NCI-H2029 (cell line): ENCODE data around the gene MAOB.

ENCODE experiments used
- DNase-seq: peaks from one replicate; lab custom pipeline; 2025; lab: John Stamatoyannopoulos, UW

The MAOB gene

DNA sequence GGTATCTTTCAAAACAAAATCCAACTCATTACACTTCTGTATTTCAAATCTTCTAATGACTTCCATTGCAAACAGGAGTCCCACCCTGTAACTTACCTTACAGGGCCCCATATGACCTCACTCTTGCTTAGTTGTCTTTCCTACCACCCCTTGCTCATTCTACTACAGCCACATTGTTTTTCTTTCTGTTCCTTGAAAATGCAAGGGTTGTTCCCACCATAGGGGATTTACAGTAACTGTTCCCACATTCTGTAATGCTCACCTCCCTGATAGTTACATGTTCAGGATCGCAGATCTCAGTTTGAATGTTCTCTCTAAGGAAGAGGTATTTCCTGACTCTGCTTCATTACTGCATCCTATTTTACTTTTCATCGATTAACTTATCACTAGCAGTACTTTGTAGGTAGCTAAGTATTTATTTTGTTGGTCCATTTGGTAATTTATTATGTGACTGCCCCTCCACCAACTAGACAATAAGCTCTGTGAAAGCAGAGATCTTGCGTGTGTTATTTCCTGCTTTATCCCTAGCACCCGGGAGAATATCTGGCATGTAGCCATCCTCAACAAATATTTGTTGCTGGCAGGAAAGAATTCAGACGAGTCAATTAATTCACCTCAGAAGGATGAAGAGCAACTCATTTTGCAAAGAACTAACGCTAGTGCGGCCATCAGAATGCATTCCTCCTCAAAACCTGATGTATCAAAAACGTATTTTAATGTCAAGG is 21.4 kb downstream of the MAOB start:
- peak; percentile 62 for DNase-seq

DNA sequence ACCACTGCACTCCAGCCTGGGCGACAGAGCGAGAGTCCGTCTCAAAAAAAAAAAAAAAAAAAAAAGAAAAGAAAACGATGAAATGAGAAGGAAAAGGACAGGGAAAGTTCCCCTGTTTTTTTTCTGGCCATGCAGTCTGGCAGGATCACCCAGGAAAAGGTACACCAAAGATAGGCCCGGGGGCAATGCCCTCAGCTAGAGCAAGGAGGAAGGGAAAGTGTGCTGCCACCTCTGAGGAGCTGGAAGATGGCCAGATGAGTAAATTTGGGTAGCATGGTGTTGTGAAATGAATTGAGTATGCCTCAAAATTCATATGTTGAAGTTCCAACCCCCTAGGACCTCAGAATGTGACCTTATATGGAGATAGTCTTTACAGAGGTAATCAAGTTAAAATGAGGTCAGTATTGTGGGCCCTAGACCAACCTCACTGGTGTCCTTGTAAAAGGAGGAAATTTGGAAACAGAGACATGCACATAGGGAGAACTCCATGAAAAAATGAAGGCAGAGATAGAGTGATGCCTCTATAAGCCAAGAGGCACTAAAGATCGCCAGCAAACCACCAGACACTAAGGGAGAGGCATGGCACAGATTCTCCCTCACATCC is 28.9 kb downstream of the MAOB start:
- no peak for DNase-seq

DNA sequence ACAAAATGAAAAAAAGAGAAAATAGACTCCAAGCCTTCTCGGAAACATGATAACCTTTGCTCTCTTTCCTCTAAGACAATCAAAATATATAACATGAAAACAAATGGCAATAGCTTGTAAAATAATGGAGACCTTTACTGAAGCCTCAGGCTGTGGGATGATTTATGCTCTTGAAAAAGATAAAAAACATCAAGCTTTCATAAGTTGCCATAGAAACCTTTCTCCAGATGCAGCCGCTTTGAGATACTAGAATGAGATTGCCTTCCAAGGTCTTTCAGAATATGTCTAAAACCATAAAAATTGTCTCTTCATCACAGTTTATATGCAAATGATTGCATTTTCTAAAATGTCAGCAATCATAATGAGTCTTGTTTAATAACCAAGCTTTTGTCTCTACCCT is 31.6 kb downstream of the MAOB start:
- DNase-seq: no peak

DNA sequence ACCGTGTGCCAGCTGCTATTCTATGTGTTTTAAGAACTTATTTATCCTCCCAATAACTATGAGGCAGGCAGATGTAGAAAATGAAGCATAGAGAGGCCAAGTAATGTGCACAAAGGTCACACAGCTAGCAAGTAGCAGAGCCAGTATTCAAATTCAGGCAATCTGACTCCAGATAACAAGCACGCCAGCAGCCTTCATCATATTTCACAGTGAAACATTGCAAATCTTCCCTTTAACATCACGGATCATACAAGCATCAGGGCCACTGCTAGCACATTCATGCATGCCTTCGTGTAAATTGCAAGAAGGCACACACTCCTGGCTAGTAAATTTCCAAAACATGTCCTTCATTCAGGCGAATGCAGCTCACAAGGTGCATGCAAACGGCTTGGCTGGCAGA is 33.1 kb downstream of the MAOB start:
- DNase-seq: no peak

DNA sequence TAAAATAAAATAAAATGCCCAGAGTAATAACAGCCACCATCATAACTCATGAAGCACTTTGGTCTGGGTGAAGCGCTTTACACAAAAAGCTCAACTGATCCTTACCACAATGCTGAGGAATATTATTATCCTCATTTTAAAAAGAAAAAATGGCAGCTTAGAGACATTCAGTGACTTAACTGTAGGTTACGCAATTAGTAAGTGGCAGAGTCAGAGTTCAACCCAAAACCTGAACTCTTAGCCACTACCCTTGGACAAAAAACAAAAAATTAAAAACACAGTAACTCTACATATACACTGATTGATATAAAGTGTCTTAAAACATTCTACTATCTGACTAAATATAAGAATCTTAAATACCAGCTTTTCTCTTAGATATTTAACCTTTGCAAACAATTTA is 34.9 kb downstream of the MAOB start:
- DNase-seq: no peak

DNA sequence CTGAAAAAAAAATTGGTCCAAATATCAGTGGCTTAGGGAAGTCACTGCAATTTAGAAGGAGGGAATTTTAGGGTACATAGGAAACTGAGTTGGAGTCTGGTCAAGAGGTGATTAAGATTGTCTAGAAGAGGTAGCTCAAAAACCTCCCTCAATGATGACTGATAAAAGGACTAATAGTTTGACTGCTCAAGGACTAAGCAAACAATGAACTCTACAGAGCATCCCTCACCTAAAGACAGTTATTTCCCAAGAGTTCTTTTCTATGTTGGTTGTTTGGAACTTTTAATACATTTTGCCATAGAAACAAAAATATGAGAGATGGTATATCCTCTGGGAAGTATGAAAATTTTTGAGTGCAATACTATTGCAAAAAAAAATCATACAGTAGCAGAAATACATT is 35.7 kb downstream of the MAOB start:
- DNase-seq: no peak

DNA sequence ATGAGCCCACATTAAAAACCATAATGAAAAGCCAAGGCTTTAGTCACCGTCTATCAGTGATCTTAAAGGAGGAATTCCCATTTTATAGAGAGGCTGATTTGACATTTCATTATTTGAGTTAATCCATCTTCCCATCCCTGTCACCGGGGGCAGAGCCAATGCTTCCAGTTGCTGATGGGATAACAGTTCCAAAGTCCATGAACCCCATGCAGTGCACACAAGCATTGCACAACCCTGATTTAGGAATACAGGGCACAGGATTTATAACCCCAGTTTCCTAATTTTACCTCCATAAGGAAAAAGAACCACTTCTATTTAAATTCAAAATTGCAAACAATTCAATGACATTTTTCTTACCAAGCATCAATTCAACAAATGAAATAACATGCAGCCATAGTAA is 36.5 kb downstream of the MAOB start:
- DNase-seq: no peak

DNA sequence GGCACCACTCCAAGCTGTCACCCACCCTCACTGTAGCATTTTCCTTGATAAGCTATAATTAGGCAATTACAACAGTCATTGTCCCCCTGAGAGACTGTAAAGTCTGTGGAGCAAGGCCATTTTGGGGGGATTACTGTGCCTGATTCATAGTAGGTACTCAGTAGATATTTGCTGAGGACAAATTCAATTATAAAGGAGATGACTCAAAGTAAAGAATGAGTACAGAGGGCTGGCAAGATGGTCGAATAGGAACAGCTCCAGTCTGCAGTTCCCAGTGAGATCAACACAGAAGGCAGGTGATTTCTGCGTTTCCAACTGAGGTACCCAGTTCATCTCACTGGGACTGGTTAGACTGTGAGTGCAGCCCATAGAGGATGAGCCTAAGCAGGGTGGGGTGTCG is 42.0 kb downstream of the MAOB start:
- DNase-seq: no peak

DNA sequence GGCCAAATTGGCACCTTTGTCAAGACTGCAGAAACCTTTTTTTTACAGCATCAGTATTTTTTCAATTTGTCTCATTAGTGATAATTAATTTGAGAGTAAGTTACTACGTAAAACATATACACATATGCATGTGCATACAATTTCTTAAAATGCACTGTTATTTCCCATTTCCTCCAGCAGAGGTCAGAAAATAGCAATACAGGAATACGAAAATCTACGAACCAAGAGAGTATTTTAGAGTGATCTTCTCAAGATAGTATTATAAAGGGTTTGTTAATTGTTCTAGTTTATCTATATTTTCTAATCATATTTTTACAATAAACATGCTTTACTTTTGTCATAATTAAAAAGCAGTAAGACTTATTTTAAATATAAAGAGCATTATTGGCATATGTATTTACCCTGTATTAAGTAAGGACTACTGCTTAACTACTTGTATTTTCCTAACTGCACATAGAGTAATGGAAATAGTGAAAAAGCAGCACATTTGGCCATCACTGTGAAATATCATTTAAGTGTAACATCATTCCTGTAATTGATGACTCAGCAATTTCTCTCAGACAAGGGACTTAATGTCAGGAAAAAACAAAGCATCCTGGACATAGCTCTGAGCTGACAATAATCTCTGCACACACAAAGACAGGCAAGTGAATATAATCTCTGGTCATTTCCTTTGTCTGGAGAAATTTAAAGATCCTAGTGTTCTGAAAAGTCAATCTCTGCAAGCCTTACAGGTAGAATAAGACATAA is 45.6 kb downstream of the MAOB start:
- no peak for DNase-seq

DNA sequence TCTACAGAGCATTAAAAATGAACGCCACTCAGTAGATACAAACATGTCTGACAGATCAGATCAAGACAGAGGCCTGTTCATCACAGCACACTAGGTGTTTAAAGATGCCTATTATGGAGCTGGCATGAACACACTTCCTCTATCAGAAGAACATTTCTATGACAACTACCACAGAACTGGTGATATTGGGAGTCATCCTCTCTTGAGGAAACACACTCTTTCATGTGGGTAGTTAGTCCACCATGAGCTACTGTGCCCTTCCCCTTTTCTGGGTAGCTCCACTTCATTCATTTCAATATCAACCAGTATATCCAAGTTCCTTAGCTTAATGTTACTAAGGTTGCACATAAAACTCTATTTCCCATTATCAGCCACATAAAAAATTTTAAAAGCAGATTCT is 46.7 kb downstream of the MAOB start:
- DNase-seq: no peak

DNA sequence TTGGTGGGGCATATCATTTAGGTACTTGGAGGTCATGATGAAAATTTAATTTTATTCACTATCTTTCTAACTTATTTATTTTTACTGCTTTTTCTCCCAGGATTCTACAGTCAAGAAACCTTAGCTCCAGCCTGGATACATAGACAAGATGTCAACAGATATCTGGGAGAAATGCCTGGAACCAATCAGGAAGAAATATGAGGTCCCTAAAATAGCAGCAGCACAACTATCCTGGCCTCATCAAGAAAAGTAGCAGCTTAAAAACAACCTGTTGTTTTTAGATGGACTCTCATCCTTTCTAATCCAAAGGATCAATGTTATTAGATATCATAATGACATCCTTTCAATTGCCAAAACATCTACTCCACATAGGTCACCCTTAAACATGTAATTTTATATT is 54.5 kb downstream of the MAOB start:
- no peak for DNase-seq

DNA sequence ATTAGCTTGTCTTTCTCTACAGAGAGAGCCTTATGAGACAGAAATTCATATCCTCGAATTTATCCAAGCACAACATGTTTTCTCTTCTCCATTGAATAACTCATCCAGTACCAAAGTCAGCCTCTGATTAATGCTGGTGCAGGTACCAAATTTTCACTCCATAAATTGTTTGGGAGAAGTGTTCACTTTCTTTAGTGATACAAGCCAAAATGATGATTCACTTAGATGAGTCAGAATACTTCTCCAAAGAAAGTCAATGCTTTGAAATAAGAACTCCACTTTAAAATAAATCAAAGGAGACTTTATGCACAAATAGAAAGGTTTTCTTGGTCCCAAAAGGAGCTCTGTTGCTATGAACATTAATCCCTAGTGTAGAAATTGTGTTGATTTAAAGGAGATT is 60.2 kb downstream of the MAOB start:
- no peak for DNase-seq

DNA sequence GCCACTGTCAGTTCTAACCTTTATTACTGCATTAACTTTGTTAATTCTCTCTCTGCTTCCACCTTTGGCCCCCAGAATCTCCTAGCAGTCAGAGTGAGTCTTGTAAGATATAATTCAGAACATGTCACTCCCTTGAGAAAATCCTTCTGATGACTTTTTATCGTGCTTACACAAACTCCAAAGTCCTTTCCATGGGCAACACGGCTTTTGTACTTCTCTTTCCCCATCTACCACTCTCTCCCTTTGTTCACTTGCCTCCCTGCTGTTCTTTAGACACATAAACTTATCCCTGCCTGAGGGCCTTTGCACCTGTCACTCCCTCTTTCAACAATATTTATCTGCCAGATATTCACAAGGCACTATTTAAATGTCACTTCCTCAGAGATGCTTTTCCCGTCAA is 64.8 kb downstream of the MAOB start:
- DNase-seq: no peak

DNA sequence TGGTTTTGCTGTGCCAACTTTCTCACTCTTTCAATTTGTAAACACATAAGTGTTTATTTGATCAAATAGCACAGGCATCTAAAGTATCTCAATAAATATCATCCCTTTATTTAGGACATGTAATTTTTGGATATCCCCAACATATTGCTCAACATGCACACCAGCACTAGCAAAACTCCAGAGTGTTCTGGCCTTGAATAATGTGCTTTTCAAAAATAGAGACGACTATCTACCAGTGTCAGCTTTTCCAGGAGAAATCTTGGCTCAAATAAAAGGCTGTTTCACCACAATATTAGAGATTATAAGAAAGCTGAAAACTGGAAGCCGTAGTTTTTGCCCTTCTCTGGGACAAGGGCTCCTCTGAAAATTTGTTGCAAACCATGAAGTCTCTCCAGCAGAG is 67.0 kb downstream of the MAOB start:
- DNase-seq: no peak

DNA sequence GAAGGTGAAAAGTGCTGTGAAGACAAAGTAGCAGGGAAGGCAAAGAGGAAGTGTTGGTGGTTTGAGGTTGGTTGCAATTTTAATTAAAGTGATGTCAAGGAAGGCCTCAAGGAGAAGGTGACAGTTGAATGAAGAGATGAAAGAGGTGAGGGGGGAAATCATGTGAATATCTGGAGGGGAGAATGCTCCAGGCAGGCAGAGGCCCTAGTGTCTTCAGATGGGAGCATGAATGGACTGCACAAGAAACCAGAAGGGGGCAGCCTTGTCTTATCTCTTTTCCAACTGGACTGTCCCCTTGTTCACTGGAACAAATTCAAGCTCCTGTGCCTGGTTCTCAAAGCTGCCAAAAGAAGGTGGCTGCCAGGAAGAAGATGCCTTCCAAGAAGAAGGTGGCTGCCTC is 68.4 kb downstream of the MAOB start:
- no peak for DNase-seq

DNA sequence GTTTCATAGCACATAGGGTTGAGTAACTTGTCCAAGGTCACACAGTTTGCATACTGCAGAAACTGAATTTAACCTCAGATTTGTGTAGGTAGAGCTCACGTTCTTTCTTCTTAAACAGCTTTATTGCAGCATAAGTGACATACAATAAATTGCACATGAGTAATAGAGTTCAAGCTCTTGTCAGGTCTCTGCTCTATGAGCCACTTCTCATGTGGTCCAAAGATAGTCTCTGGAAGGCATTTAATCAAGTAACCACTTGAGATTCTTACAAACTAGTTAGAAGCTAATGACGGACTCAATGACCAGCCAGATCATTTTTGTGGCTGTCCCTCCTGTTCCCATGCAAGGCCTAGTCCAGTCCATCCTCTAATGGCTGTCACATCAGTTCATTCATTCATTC is 68.9 kb downstream of the MAOB start:
- no peak for DNase-seq

DNA sequence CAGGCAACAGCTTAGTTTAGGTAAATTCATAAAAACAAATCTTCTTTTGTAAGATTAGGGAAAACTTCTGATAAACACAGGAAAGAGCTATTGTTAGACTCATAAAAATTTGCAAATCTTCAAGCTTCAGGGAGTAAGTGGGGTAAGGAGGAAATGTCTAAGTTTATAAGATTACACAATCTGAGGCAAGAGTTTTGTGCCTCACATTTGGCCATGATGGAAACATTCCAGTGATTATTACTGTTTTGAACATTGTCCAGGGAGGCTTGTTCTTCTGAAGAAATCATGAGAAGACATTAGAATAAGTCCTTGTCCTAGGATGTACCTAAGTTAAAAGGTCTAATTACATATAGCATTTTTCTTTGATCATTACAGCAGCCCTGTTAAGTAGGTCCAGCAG is 72.8 kb downstream of the MAOB start:
- DNase-seq: no peak

DNA sequence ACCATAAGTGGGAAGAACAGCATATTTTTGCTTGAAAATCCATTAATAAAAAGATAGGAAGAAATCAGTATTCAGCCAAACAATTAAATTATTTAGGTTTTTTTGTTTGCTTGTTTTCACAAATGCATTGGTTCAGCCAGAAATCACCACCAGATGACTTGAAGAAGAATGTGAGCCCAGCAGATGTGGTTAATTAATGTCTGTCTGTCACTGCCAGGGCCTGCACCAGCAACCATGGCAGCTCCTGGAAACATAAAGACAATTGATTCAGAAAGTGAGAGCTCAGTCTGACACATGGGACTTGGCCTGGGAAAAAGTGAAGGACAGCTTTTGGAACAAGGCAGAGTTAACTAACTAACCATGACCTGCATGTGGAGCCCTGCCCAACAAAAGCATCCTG is 74.0 kb downstream of the MAOB start:
- no peak for DNase-seq

DNA sequence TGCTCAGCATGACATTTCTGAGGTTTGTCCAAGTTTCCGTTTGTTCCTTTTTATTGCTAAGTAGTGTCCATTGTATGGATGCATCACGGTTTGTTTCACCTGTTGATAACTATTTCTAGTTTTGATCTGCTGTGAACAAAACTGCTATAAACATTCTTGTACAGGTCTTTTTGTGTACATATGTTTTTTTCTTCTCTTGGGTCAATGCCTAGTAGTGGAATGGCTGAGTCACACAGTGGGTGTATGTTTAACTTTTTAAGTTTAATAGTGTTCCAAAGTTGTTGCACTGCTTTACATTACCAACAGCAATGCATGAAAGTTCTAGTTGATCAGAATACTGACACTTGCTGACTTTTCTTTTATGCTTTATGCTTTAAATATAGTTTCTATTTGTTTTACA is 76.7 kb downstream of the MAOB start:
- no peak for DNase-seq

DNA sequence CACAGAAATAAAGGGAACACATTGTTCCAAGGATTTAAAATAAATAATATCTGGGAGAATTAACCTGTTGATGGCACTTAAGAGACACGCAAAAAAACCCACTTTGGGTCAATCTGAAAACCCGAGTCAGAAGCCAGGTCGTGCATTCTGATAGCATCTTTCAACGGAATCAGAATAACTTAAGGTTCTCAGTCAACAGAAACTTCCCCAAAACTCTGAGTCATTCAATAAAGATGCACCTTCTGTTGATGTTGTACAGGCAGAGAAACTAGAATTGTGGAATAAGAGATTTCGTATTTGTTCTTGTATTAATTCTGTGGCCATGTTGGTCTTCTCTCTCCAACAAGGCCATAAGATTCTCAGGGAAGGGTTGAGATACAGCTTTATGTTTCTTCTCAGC is 78.2 kb downstream of the MAOB start:
- no peak for DNase-seq

DNA sequence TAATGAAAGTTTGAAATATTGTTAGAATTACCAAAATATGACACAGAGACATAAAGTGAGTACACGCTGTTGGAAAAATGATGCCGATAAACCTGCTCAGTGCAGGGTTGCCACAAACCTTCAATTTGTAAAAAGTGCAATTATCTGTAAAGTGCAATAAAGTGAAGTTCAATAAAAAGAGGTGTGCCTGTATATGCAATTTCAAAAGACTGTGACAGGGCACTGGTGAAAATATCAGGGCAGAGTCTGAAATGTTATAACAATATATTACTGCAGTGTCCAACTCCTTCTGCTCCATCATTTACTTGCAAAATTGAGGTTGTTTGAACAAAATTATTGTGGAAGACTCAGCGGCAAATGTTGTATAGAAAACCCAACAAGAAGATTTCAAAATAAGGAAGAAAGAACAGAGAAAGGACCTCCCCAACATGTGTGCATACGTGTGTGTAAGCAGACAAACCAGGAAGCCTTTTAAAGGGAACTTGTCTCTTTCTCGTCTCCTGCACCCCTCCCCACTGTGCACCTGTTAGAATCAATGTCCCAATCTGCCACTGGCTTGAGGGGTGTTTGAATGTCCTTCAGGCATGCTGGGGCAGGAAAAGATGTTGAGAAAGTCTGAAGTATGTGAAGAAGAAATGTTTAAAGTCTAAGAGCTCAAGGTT is 96.2 kb downstream of the MAOB start:
- no peak for DNase-seq

DNA sequence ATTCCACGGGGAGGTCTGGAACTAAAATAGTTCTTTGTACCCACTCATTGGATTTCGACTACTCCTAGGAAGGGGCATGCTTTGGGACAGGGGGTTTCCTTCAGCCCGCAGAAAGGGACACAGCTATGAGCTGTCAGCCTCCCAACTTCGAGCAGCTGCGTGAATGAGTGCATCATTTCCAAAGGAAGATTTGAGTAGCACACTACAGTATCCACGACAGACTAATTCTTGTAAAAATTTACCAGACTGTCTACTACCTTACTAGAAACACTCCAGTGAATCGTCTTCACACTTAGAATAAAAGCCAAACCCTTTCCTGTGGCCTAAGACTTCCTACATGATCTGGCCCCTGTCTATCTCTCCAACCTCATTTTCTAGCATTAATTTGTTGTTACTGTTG is 124.2 kb downstream of the MAOB start:
- DNase-seq: no peak

DNA sequence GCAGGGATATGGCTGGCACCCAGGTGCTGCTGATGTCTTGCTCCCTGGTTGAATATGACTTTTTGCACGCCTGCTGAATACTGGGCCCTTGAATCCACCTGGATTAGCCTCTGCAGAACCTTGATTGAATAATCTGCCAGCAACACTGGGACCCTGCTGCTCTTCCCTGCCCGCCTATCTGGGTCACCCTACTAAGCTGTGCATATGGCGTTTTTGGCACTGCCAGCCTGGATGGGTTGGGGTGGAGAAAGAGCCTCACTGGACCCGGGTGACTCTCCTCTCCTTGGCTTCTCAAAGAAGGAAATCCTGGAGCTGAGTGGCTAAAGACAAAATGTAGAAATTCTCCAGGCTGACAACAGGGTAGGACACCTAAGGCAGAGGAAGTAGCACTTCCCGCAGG is 126.2 kb downstream of the MAOB start:
- no peak for DNase-seq
